K562 (cell line): Measurements from ENCODE around the gene TUT4. TPM values are rescaled to one million over a fixed set of nuclear protein-coding genes. Genes with fewer than 3 reads are reported as not detected.

ENCODE experiments used
- ATAC-seq: fragments of 200-7000 bp; cut with Tn5 transposase; 3 replicates; pipeline ENCODE4 v1.9.1; 2020; ENCODE audit warnings: moderate library complexity
- BruUV-seq: library from RNA; stranded (reverse); fragments of 400-500 nt; replicated peaks from 2 replicates; lab custom pipeline; 2021; lab: Mats Ljungman, UMichigan
- CTCF ChIA-PET: fragments of 300-600 bp; formaldehyde crosslinking; extraction: SDS; loops from one replicate; lab custom pipeline; 2021; ENCODE audit warnings: low intra/inter-chr PET ratio; lab: Yijun Ruan, JAX
- POLR2A ChIA-PET: fragments of 300-600, 350-650 bp; sonication (Branson Sonifier 250); formaldehyde crosslinking; extraction: SDS; loops from one replicate; lab custom pipeline; 2021; ENCODE audit warnings: antibody characterized with exemption, inconsistent platforms; lab: Yijun Ruan, JAX
- DNase-seq, 4 experiments: peaks; one replicate each; pipeline versions ENCODE4 v3.0.0 to v3.0.0-alpha.2; 2011 to 2018; ENCODE audit warnings: low spot score in 3 of 4, mixed read lengths in 3 of 4; ENCODE audit errors: extremely low read depth in 1 of 4
- FAIRE-seq: peaks from 2 replicates; lab custom pipeline; 2011; peaks lifted over from hg19 to GRCh38; lab: Jason Lieb, UNC
- H2AFZ ChIP-seq: 2 replicates; pipeline ENCODE4 v1.6.0; 2011; ENCODE audit warnings: low read depth, low read length, control low read depth, inconsistent platforms
- H3K27ac ChIP-seq: fragments of 200-600 bp; 3 replicates; pipeline ENCODE4 v1.8.0; 2011; ENCODE audit warnings: low read depth, mild to moderate bottlenecking, control low read depth, inconsistent platforms, low read length, moderate library complexity, mixed read lengths; ENCODE audit errors: extremely low read depth
- H3K27me3 ChIP-seq, 2 experiments: fragments of 300-600 bp in 1 of 2; 2 replicates in 1 of 2; 3 replicates in 1 of 2; pipeline versions ENCODE4 v1.6.0 to v1.8.0; 2011; ENCODE audit warnings: inconsistent platforms in 2 of 2, low read length in 2 of 2, mild to moderate bottlenecking in 1 of 2, mixed read lengths in 1 of 2, moderate library complexity in 1 of 2; ENCODE audit not compliant: control insufficient read depth in 2 of 2, insufficient read depth in 2 of 2
- H3K36me3 ChIP-seq: fragments of 300-600 bp; 3 replicates; pipeline ENCODE4 v1.8.0; 2011; ENCODE audit warnings: mild to moderate bottlenecking, low read length, inconsistent platforms; ENCODE audit not compliant: control insufficient read depth, insufficient read depth
- H3K4me1 ChIP-seq, 2 experiments: fragments of 200-600 bp in 1 of 2; replicated peaks in 1 of 2; 2 replicates in 1 of 2; 3 replicates in 1 of 2; pipeline versions ENCODE4 v1.5.1 to v1.8.0; 2011; ENCODE audit warnings: inconsistent platforms in 2 of 2, low read length in 2 of 2, mild to moderate bottlenecking in 1 of 2, mixed read lengths in 1 of 2, moderate library complexity in 1 of 2; ENCODE audit not compliant: control insufficient read depth in 2 of 2, insufficient read depth in 2 of 2
- H3K4me2 ChIP-seq: 2 replicates; pipeline ENCODE4 v1.6.1; 2011; ENCODE audit warnings: low read length, control low read depth, inconsistent platforms, mixed read lengths; ENCODE audit not compliant: insufficient read depth
- H3K4me3 ChIP-seq: fragments of 200-600 bp; sonication (generic), shearing (Covaris generic); 2 replicates; pipeline ENCODE4 v1.5.1; 2016; ENCODE audit warnings: control low read depth, inconsistent platforms
- H3K79me2 ChIP-seq: fragments of 200-600 bp; 3 replicates; pipeline ENCODE4 v1.8.0; 2011; ENCODE audit warnings: low read length, inconsistent platforms; ENCODE audit not compliant: control insufficient read depth, insufficient read depth
- H3K9ac ChIP-seq, 2 experiments: 2 replicates each; pipeline versions ENCODE4 v1.6.0 to v1.6.1; 2011; ENCODE audit warnings: low read depth in 2 of 2, low read length in 2 of 2, control low read depth in 1 of 2, inconsistent platforms in 1 of 2, mild to moderate bottlenecking in 1 of 2, mixed read lengths in 1 of 2; ENCODE audit not compliant: insufficient read depth in 1 of 2
- H3K9me1 ChIP-seq: one replicate; pipeline ENCODE4 v1.6.0; 2011; ENCODE audit warnings: inconsistent platforms, mild to moderate bottlenecking, low read length, moderate library complexity; ENCODE audit not compliant: control insufficient read depth, insufficient read depth
- H3K9me3 ChIP-seq: replicated peaks from 2 replicates; pipeline ENCODE4 v1.5.1; 2011; ENCODE audit warnings: low read depth, low read length, inconsistent platforms; ENCODE audit not compliant: control insufficient read depth, insufficient read depth
- H4K20me1 ChIP-seq: replicated peaks from 2 replicates; pipeline ENCODE4 v1.6.1; 2011; ENCODE audit warnings: low read length, inconsistent platforms, mixed read lengths; ENCODE audit not compliant: control insufficient read depth, insufficient read depth
- FOXA3 ChIP-seq, 2 experiments: fragments of 450-650 bp in 1 of 2; sonication (generic) in 1 of 2; formaldehyde crosslinking; IDR thresholded peaks in 1 of 2; conservative IDR thresholded peaks in 1 of 2; 2 replicates each; pipeline versions ENCODE4 v1.4.0 to v1.8.0; 2020 to 2022; ENCODE audit warnings: mild to moderate bottlenecking in 2 of 2, missing genetic modification reagents in 1 of 2
- FOXP1 ChIP-seq: sonication (generic); formaldehyde crosslinking; IDR thresholded peaks from 2 replicates; pipeline ENCODE4 v1.8.0; 2022; ENCODE audit warnings: mild to moderate bottlenecking, missing genetic modification reagents
- KHSRP ChIP-seq: fragments of 450-650 bp; IDR thresholded peaks from 2 replicates; pipeline ENCODE4 v1.6.1; 2017
- SIN3A ChIP-seq, 2 experiments: fragments of 150-350 bp in 1 of 2; IDR thresholded peaks; 2 replicates each; pipeline ENCODE4 v1.6.1; 2011 to 2016; ENCODE audit warnings: borderline replicate concordance in 2 of 2, low read depth in 2 of 2, low read length in 2 of 2, mild to moderate bottlenecking in 2 of 2, moderate library complexity in 2 of 2; ENCODE audit not compliant: control insufficient read depth in 1 of 2
- TCF7L2 ChIP-seq: fragments of 150-350 bp; IDR thresholded peaks from 2 replicates; pipeline ENCODE4 v1.6.1; 2016; ENCODE audit warnings: low read depth, mild to moderate bottlenecking, low read length, moderate library complexity
- ZKSCAN8 ChIP-seq: fragments of 200-800 bp; sonication (Bioruptor generic); IDR thresholded peaks from 2 replicates; pipeline ENCODE4 v1.6.1; 2016; ENCODE audit warnings: missing genetic modification characterization, missing compliant biosample characterization
- ZNF311 ChIP-seq: fragments of 250-450 bp; sonication (Bioruptor Pico); IDR thresholded peaks from 2 replicates; pipeline ENCODE4 v1.4.0; 2020; ENCODE audit warnings: mild to moderate bottlenecking, moderate library complexity
- ZNF316 ChIP-seq: fragments of 450-650 bp; IDR thresholded peaks from 2 replicates; pipeline ENCODE4 v1.6.1; 2016
- WGBS: fragments of 100-300 bp; shearing (Covaris generic); methylation state at CpG from one replicate; pipeline ENCODE4 v1.1.6; 2016; ENCODE audit warnings: low coverage, mixed read lengths; ENCODE audit not compliant: insufficient coverage; ENCODE audit errors: missing lambda C conversion rate; 5-methylcytosine and 5-hydroxymethylcytosine counted together
- in situ Hi-C: fragments of 300-500 bp; cut with MboI; formaldehyde crosslinking; loops from 4 replicates; pipeline ENCODE4 v1.15.0; 2018; ENCODE audit warnings: inconsistent platforms, mixed read lengths
- intact Hi-C: fragments of 100-400 bp; cut with micrococcal nuclease; formaldehyde crosslinking; loops from 2 replicates; pipeline ENCODE4 v1.14.2; 2022
- polyA plus RNA-seq, 8 experiments: library from polyadenylated mRNA; depleted of rRNA in 4 of 8; stranded (reverse) in 5 of 8; unstranded in 3 of 8; fragments of >200 nt; fragmentation: Nextera tagmentation in 2 of 8; fragmentation: Illumina TruSeq in 1 of 8; extraction: Ambion mirVana in 2 of 8; extraction: Trizol in 1 of 8; gene quantifications; 2 replicates each; pipeline versions ENCODE4 v1.2.1 to v1.2.3, GENCODE V29; 2011 to 2014; ENCODE audit warnings: inconsistent platforms in 1 of 8, missing spikeins in 1 of 8
- total RNA-seq, 7 experiments: library from RNA; depleted of rRNA in 6 of 7; stranded (reverse); fragments of >200 nt in 6 of 7; fragmentation: Illumina TruSeq in 2 of 7; extraction: Trizol in 2 of 7; gene quantifications; 2 replicates each; pipeline versions ENCODE4 v1.2.1 to v1.2.3, GENCODE V29; 2011 to 2021; ENCODE audit warnings: low replicate concordance in 1 of 7
- TF ChIP-seq, protein P1 (sequence below): fragments of 150-350 bp; IDR thresholded peaks from 2 replicates; pipeline ENCODE4 v1.6.1; 2014; ENCODE audit warnings: low read depth, mild to moderate bottlenecking, low read length, borderline replicate concordance
- TF ChIP-seq, protein P2 (sequence below), 2 experiments: fragments of 450-650 bp; IDR thresholded peaks; 2 replicates each; pipeline ENCODE4 v1.6.1; 2016; ENCODE audit warnings: mild to moderate bottlenecking in 2 of 2, borderline replicate concordance in 1 of 2, low read depth in 1 of 2, moderate library complexity in 1 of 2

The TUT4 gene
- total and polyA plus RNA-seq, 9 of the 15 experiments (the other 6 are each of a cell fraction or from before 2014, with no cell fraction given): 15.8 to 53.5 (median 36.7) TPM

DNA sequence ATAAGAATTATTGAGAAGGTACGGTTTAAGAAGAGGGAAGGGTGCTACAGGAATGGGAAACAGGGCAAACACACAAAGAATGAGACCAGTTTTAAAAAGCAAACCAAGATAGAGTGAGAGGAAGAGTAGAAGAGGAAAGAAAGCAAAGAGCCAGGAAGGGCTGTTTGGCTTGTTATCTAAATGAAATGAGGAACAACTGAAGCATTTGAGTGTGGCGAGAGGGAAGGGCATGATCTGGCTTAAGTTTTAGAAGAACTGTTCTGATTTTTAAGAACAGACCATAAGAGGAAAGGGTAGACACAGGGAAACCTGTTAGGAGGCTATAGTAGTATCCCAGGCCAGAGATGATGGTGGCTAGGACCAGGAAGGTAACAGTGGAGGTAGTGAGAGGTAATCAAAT lies 73.8 kb downstream of the TUT4 start (continued):
- TF ChIP-seq, protein P1, sequence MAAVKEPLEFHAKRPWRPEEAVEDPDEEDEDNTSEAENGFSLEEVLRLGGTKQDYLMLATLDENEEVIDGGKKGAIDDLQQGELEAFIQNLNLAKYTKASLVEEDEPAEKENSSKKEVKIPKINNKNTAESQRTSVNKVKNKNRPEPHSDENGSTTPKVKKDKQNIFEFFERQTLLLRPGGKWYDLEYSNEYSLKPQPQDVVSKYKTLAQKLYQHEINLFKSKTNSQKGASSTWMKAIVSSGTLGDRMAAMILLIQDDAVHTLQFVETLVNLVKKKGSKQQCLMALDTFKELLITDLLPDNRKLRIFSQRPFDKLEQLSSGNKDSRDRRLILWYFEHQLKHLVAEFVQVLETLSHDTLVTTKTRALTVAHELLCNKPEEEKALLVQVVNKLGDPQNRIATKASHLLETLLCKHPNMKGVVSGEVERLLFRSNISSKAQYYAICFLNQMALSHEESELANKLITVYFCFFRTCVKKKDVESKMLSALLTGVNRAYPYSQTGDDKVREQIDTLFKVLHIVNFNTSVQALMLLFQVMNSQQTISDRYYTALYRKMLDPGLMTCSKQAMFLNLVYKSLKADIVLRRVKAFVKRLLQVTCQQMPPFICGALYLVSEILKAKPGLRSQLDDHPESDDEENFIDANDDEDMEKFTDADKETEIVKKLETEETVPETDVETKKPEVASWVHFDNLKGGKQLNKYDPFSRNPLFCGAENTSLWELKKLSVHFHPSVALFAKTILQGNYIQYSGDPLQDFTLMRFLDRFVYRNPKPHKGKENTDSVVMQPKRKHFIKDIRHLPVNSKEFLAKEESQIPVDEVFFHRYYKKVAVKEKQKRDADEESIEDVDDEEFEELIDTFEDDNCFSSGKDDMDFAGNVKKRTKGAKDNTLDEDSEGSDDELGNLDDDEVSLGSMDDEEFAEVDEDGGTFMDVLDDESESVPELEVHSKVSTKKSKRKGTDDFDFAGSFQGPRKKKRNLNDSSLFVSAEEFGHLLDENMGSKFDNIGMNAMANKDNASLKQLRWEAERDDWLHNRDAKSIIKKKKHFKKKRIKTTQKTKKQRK: no peak
- TF ChIP-seq FOXP1 (CRISPR knock-in tag) (no peak), TCF7L2 (no peak), ZNF311 (CRISPR knock-in tag) (no peak), ZNF316 (no peak), ZKSCAN8 (no peak), FOXA3 (CRISPR knock-in tag; conservative IDR thresholded peaks at IDR 0.05 in 1 of 2, IDR thresholded peaks at IDR 0.05 in 1 of 2) (no peak)

DNA sequence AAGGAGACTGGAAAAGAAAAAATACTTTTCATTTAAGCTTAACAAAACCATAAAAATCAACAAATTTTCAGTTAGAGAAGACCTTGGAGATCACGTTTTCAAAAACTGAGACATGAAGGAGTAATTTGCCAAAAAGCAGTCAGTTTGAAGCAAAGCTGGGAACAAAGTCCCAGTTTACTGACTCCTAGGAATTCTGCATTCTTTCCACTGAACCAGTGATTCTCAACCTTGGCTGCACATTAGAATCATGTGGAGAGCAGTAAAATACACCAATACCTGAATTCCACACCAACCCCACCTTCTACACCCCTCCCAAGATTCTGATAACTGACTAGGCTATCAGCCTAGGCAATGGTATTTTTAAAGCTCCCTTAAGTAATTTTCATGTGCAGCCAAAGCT lies 75.0 kb downstream of the TUT4 start:
- no peaks in the 10 kb centered on the region for H3K79me2 ChIP-seq
- no peak overlapping the region for H3K4me2 ChIP-seq
- H3K9me1 ChIP-seq: no peaks in the 10 kb centered on the region
- ChIA-PET POLR2A (interaction anchor here (0.8 to 1.0 kb wide), 2 partner anchors 14 to 311 kb away, joined by 4 read pairs; no protein-coding TSS in a partner anchor), CTCF (no interaction called here)
- H3K27ac ChIP-seq: no peak overlapping the region
- WGBS: 72% methylated on average over 1 of the region's 1 CpG
- H3K4me1 ChIP-seq: no peaks in the 10 kb centered on the region
- no TSS peak for BruUV-seq
- H2AFZ ChIP-seq: no peak overlapping the region
- ATAC-seq (no peak), DNase-seq (no peak), FAIRE-seq (no peak)
- H4K20me1 ChIP-seq: no peaks in the 10 kb centered on the region
- H3K36me3 ChIP-seq: peaks cover 36% of the 10 kb centered on the region; the same call in 2 of the 3 replicates
- H3K27me3 ChIP-seq: no peaks in the 10 kb centered on the region
- in situ Hi-C loops (no loop called here), intact Hi-C loops (no loop called here)
- H3K9ac ChIP-seq: no peak overlapping the region
- H3K9me3 ChIP-seq: no peaks in the 10 kb centered on the region
- H3K4me3 ChIP-seq: no peak overlapping the region
- TF ChIP-seq SIN3A (IDR thresholded peaks at IDR 0.05; ENCODE audit: borderline replicate concordance in 2 of 2, control insufficient read depth in 1 of 2, low read depth in 2 of 2, low read length in 2 of 2) (no peak), KHSRP (no peak)
- TF ChIP-seq, protein P2, sequence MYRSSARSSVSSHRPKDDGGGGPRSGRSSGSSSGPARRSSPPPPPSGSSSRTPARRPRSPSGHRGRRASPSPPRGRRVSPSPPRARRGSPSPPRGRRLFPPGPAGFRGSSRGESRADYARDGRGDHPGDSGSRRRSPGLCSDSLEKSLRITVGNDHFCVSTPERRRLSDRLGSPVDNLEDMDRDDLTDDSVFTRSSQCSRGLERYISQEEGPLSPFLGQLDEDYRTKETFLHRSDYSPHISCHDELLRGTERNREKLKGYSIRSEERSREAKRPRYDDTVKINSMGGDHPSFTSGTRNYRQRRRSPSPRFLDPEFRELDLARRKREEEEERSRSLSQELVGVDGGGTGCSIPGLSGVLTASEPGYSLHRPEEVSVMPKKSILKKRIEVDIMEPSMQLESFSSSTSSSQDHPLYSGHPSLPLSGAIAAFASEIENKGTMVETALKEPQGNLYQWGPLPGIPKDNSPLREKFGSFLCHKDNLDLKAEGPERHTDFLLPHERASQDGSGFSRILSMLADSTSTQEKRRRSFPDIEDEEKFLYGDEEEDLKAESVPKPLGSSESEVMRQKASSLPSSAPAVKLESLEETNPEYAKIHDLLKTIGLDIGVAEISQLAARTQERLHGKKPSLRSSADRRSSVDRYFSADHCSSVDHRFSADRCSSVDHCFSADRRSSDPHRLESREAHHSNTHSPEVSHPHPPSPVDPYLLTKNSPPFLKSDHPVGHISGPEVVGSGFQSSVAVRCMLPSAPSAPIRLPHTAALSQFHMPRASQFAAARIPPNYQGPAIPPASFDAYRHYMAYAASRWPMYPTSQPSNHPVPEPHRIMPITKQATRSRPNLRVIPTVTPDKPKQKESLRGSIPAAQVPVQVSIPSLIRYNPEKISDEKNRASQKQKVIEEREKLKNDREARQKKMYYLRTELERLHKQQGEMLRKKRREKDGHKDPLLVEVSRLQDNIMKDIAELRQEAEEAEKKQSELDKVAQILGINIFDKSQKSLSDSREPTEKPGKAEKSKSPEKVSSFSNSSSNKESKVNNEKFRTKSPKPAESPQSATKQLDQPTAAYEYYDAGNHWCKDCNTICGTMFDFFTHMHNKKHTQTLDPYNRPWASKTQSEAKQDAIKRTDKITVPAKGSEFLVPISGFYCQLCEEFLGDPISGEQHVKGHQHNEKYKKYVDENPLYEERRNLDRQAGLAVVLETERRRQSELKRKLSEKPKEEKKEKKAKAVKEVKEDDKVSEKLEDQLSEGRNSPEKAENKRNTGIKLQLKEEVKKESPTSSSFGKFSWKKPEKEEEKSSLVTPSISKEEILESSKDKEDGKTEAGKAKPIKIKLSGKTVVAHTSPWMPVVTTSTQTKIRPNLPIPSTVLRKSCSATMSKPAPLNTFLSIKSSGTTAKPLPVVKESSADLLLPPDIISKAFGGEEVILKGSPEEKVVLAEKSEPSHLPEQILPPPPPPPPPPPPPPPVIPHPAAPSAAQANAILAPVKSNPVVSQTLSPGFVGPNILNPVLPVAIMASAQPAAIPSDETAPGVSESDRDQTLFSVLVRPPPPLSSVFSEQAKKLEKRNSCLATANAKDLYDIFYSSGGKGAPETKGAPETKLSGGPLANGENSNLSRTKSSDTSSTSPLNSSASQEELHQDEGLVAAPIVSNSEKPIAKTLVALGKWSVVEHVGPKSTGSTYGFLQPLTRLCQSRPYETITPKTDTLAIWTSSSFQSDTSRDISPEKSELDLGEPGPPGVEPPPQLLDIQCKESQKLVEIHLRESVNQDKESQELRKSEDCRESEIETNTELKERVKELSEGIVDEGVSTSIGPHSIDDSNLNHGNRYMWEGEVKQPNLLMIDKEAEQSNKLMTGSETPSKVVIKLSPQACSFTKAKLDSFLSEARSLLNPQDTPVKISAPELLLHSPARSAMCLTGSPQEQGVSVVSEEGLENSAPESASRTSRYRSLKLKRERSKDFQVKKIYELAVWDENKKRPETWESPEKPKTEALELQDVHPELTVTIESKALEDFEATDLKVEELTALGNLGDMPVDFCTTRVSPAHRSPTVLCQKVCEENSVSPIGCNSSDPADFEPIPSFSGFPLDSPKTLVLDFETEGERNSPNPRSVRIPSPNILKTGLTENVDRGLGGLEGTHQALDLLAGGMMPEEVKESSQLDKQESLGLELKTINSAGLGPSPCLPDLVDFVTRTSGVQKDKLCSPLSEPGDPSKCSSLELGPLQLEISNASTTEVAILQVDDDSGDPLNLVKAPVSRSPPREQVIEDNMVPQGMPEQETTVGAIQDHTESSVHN (IDR thresholded peaks at IDR 0.05; ENCODE audit: borderline replicate concordance in 1 of 2, low read depth in 1 of 2): no peak
